COLO668 (cell line): ENCODE measurements around the gene SIRPG.
"Not testable (repeated sequence)": the region's sequence is repeated elsewhere in the genome, so short reads cannot be mapped to it uniquely, and the experiment has no call there.

Experiments
- DNase-seq: peaks from one replicate; lab custom pipeline; 2025; ENCODE audit not compliant: unreplicated experiment; lab: John Stamatoyannopoulos, UW

The SIRPG gene

DNA sequence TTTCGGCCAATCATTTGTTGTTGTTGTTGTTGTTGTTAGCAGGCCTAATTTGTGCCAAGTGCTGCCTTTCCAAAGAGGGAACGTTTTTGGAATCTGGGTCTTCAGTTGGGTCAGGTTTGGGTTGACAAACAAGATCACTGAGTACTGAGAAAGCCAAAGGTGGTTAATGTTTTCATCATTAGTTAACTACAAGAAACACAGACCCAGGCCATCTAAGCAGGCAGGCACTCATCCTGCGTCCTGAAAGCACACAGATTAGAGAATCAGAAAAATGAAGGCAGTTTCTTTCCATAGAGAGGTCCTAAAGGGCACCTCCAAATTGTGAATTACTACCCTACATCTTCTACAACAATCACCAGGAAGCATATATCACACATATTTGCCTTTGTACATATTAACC lies 15.1 kb upstream of the SIRPG start:
- DNase-seq = no peak

DNA sequence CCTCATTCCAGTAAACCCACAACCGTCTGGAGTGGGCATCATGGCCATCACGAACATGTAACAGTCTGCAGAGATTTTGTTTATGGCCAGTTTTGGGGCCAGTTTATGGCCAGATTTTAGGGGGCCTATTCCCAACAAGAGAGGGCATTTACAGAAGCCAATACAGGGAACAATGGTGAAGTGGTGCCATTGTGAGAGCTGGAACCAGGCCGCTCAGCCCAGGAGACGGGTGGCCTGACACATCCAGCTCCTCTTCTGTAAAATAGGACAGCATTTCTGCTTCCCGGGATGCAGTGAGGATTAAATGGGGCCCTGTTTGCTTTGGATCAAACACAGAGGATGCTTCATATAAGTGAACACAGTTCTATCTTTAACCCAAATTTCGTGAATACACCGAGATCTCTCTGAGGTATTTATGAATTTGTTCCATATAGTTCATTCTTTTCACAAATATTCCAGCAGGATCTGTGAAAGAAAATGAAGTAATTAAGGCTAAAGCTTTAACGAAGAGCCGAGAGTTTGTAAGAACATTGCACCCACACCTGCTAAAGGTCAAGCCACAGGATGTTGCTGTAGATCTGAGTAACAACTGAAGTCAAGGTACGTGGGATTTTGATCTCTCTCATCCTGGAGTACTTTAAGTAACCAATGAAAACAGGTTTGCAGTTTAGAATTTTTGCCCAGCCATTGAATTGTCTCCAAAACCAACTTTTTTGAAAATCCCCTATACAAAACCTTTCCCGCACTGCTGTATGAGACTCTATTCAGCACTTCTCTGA lies 14.5 kb upstream of the SIRPG start:
- no peak for DNase-seq

DNA sequence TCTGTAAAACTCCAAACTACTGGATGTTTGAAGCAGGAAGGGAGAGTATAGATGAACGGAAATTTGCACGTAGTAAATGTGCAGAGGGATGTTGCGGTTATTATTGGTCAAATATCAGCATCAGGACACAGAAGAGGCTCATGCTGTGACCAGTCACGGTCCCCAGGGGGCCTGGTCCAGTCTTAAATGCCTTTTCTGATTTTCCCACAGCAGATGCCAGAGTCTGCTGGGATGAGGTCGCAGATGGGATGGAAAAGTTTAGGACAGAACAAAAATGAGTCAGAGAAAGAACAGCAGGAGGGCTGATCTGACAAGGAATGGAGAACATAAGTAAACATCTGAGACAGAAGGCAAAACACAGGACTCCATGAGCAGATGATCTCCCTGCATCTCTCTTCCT lies 11.7 kb upstream of the SIRPG start:
- no peak for DNase-seq

DNA sequence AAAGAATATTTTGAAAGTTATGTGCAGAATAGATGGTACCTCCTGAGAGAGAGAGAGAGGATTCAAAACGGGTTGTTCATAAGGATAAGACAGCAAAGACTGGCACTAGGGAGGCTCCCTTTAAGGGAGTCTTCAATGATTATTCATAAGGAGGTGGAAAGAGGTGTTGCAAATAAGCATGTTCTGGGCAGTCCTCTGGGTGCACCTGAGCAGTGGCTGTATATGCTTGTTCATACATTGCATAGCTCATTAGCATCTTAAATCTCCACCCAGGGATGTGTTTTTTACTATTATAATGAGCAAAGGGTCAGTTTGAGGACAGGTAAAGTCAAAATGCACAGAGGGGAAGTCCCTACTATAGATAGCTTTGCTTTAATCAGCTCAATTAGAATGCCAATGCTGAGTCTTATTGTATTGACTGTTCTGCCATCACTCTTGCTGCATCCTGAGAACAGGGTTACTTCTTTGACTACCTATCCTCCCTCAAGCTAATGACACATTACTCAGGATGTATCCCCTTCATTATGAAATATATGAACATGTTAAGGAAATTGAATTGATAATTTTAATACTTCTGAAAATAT lies 10.0 kb upstream of the SIRPG start:
- DNase-seq = no peak

DNA sequence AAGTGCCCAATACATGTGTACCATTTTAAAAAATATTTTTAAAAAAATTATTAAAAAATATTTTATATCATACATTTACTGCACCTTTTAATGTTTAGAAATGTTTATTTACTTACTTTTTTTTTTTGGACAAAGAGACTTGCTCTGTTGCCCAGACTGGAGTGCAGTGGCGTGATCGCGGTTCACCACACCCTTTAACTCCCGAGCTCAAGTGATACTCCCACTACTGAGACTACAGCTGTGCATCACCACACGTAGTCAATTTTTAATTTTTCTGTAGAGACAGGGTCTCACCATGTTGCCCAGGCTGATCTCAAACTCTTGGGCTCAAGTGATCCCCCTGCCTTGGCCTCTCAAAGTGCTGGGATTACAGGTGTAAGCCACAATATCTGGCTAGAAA lies 9.2 kb upstream of the SIRPG start:
- DNase-seq = no peak

DNA sequence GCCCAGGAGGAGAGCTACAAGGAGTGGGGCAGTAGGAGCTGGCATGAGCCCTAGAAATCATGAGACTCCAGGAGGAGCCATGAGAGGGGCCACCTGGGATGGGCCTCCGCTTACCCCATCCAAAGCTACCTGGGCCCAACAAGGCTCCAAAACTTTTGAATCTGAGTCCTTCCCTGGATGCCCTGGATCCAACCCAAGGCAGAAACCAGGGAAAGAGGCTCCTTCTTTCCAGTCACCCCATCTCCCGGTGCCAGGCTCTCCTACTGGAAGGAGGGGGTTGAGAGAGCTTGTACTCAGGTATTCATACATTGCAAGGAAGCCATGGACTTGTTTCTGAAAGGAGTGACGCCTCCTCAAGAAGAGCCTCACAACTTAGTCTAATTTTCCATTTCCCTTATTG lies 7.8 kb upstream of the SIRPG start:
- no peak for DNase-seq

DNA sequence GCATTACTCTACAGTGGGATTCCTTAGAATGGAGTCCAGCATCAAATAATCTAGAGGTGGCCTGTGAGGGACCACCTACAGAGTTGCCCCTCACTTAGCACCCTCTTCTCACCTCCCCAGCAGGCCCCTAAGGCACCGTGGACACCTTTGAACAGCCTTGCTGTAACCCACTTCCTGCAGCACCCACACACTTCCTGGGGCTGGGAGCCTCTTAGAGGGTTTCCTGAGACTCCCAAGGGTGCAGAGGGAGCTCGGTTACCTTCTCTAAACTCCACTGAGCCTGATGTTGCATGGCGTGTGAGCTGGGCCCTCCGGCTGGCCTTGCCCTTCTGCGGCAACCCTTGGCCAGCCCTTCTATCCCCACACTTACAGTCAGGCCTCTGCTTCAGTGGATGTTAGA lies 7.3 kb upstream of the SIRPG start:
- DNase-seq = no peak

DNA sequence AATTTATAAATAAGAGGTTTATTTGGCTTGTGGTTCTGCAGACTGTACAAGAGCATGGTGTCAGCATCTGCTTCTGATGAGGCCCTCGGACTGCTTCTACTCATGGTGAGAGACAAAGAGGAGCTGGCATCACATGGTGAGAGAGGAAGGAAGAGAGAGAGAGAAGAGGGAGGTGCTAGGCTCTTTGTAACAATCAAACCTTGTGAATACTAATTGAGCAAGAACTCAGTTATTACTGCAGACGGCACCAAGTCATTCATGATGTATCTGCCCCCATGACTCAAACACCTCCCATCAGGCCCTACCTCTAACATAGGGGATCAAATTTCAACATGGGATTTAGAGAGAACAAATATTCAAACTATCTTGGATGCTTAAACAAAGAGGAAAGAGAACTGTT lies 6.3 kb upstream of the SIRPG start:
- no peak for DNase-seq

DNA sequence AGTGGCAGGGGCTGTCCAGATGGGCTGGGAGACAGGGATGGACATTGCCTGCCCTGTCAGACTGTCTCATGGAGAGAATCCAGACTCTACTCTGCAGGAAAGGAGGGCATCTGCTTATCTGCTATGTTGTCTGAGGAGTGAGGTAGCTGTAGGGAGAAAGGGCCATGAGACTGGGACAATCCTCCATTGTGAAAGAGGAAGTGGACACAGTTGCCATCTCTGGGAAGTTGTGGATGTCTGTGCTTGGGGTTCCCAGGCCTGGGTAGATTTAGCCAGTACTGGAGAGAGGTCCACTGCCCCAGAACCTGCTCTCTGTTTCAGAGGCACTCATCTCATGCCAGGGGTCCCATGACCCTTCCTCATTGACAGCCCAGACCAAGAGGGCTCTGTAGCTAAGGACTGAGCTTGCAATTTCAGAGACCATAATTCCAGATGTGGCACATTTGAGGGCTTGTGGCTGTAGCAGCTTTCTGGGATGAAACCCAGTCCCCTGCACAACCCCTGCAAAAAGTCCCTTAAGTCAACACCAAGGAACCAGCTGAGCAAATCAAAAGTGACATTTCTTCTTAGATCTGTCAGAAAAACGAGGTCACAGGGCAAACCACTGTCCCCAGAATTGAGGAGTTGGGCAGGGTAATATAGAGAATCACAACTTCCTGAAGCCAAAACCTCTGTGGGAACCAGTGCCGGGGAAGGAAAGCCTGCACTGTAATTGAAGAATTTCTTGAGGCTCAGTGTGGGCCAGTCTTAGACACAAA lies 4.1 kb upstream of the SIRPG start:
- no peak for DNase-seq

DNA sequence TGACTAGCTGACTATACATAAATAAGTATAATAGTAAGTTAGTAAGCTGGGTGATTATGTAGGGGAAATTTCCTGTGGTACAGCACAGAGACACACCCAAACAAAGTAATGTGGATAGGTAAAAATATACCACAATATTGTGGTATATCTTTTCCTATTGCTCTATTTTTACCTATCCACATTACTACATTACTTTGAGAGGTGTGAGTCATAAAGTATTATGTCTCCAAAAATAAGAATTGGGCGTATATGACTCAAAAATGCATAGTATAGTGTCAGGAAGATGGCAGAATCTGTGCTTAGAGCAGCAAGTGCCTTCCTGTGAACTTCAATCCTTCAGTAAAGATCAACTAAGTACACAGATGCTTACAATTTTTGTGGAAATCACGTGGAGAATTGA lies 2.7 kb upstream of the SIRPG start:
- no peak for DNase-seq

DNA sequence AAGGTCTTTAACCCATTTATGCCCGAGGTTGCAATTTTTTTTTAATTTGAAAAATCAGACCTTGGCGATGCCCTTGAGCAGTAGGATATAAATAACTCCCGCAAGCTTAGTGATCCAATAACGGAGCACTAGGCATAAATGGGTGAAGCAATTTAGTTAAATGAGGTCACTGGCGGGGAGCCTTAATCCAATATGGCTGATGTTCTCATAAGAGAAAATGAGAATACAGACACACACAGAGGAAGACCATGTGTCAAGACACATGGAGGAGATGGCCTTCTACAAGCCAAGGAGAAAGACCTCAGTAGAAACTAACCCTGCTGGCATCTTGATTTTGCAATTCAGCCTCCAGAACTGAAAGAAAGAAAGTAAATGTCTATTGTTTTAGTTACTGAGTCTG lies 735 bp downstream of the SIRPG start:
- no peak for DNase-seq

DNA sequence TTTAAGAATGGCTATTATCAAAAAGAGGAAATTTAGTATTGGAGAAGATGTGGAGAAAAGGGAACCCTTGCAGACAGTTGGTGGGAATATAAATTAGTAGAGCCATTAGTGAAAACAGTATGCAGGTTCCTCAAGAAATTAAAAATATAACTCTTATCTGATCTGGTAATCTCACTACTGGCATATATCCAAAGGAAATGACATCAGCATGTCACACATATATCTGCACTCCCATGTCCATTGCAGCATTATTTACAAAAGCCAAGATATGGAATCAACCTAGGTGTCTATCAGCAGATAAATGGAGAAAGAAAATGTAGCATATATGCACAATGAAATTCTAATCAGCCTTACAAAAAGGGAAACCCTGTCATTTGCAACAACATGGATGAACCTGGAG lies 2.6 kb downstream of the SIRPG start:
- no peak for DNase-seq

DNA sequence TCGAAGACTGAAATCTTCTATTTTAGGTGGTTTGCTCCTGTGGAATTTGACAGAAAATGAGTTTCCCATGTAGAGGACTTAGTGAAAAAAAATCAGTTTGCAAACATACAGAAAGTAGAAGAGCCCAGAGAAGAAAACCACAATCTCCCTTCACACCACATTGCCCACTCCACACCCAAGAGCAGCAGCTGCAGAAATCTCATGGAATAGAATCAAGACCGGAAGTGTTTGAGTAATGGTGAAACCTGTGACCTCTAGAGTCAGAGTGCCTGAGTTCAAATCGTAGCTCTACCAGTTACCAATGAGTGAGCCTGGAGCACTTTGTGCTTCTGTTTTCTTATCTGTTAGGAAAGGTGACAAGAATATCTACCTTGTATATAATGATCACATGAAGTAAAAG lies 4.6 kb downstream of the SIRPG start:
- no peak for DNase-seq

DNA sequence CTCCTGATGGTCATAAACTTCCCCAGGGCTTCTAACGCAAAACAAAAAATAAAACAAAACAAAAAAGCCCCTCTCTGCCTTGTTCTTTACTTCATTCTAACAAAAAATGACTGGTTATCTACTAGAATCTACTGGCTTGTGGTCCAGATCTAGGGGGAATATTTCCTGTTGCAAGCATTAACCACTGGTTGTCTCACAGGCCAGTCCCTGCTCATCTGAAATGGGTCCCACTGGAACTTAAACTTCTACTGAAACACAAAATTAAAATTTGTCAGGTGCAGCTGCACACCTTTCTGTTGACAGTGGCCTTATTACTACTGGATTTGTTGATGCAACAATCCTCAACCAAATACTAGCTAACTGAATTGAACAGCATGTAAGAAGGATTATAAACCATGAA lies 5.5 kb downstream of the SIRPG start:
- no peak for DNase-seq

DNA sequence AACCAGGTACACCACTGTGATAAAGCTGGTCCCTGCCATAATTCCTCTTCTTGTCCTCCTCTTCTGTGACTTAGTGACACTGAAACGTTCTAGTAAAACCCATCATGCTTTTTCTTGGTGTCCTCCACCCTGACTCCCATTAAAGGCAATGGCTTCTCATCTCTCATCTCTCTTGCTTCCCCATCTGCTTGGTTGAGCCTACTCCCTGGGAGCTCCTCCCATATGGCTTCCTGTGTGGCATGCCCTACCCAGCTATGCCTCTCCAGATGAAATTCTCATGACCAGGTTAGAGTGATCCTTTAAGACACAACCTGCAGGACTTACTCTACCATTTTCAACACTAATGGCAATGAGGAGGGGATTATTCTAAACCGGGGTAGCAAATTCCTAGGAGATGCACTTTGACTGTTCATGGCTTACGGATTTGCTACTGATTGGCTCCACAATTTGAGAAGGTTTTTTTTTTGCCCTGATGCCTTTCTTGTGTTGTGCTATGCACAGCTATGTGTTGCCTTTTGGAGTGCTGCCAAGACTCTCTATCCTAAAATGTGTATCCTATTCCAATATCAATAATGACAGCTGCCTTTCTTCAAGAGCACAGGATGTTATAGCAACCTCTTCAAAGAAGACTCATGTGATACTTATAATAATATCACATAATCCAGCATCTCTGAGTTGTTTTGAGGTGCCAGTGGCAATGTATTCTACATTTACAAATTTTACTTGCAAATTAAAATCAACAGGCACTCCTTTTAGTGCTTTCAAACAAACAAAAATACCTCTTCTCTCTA lies 6.1 kb downstream of the SIRPG start:
- no peak for DNase-seq

DNA sequence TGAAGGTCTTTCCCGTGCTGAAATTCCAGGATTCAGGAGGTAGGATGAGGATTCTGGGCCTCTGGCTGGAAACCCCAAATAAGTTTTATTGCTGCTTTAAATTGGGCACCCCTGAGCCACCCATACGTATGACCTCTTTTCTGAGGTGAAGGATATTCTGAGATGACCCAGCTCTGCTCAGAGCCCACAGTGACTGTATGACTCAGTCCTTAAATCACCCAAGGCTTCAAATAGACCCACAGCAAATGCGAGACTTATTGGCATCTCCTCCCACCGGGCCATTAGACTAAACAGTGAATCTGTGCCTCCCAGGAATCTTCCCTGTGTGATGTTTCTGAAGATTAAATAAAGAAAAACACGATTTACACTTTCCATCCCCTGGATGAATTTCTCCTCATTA lies 9.5 kb downstream of the SIRPG start:
- no peak for DNase-seq

DNA sequence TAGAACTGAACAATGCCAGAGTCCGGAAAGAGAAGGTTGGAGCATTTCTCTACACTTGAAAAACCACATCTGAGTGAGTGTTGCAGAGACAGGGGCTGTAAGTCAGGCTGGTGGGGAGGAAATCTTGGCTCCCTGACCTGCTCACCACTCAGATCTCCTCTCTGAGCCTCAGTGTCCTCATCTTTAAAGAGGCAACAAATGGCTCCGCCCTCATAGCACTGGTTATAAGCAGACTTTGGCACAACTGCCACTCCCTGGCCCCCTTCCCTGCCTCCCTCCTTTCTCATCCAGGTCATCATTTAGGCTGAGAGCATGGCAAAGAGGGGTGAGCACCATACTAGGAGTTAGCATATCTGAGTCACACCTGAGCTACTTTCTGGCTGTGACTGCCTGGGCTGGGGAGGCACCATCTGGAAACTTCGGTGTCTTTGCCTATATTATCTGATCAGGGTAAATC lies 10.6 kb downstream of the SIRPG start:
- DNase-seq = no peak

DNA sequence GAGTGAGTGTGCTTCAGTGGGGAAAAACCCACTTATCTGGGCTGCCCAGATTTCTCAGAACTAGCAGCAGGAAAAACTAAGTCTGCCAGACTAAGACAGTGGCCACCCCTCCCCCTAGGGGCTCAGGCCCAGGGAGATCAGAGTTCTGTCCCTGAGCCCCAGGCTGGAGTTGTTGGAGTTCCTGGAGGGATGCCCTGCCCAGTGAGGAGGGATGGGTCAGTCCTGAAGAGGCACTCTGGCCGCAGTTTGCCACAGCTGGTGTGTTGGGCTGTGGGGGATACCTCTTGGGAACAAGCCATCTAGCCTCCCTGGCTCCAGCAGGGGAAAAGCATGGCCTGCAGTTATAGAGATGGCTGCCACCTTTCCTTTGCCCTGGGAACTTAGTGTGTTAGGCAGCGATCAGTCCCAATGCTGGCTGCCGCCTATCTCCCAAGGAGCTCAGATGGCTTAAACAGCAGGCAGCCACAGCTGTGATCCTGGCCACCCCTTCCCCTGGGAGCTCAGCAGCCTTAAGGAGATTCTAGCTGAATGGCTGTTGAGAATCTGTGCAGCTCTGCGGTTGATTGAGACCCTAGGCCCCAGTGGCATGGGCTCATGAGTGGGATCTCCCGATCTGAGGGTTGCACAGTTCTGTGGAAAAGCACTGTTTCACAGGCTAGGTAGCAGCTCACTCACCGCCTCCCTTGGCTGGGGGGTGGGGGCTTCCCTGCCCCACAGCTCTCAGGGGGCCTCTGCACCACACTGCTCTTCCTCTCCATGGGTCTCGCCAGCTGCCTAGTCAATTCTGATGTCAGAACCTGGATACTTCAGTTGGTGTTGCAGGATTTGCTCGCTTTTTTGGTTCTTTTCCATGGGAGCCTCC lies 13.2 kb downstream of the SIRPG start:
- no peak for DNase-seq

DNA sequence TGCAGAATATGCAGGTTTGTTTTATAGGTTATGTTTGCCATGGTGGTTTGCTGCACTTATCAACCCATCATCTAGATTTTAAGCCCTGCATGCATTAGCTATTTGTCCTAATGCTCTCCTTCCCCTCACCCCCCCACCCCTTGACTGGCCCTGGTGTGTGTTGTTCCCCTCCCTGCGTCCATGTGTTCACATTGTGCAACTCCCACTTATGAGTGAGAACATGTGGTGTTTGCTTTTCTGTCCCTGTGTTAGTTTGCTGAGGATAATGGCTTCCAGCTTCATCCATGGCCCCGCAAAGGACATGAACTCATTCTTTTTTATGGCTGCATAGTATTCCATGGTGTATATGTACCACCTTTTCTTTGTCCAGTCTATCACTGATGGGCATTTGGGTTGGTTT lies 18.9 kb downstream of the SIRPG start:
- DNase-seq = not testable (repeated sequence)

DNA sequence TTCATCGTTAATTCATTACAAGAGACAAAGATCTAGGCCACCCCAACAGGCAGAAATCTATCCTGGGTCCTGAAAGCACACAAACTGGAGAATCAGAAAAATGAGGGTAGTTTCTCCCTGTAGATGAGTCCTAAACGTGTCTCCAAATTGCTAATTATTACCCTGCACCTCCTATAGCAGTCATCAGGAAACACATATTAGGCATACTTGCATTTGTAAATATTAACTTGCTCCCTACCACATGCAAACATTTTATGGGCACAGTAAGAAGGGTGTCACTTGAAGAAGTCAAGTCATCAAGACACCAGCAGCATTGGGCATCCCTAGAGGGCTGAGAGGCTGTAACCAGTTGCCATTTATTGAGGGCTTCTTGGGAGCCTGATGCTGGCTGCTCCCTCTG lies 19.8 kb downstream of the SIRPG start:
- no peak for DNase-seq

DNA sequence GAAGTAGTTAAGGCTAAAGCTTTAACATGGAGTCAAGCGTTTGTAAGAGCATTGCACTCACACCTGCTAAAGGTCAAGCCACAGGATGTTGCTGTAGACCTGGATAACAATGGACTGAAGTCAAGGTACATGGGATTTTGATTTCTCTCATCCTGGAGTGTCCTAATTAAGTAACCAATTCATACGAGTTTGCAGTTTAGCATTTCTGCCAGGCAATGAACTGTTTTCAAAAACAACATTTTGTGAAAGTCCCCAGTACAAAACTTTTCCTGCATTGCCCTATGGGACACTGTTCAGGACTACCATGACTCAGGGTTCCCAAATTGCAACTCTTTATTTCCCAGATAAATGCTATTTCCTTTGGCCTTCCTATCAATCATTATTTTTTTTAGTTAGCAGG lies 20.4 kb downstream of the SIRPG start:
- DNase-seq = no peak
